ENCODE measurements around the gene FGF14. TPM values are rescaled to one million over a fixed set of nuclear protein-coding genes. Genes with fewer than 3 reads are reported as not detected.

The FGF14 gene
- total and polyA plus RNA-seq, 2 donors (not counting 1 experiment from before 2014, with no cell fraction given), result under 0.01 TPM; not detected in 1

DNA sequence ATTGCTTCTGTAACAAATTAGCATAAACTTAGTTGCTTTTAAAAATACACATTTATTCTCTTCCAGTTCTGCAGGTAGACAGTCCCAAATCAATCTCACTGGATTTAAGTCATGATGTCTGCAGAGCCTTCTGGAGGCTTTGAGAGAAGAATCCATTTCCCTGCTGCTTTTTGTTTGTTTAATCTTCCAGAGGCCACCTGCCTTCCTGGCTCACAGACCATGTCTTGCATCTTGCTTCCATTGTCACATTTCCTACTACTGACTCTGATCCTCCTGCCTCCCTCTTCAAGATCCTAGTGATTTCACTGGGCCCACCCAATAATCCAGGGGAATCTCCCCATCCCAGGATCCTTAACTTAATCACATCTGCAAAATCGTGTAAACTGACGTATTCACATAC lies 476.1 kb downstream of the FGF14 start:
- Mint-ChIP-seq H3K9me3 (ENCODE audit: insufficient read depth) (no peaks in the 10 kb centered on the region), H3K4me3 (no peak overlapping the region), H3K4me1 (no peaks in the 10 kb centered on the region), H3K27me3 (peaks cover 11% of the 10 kb centered on the region), H3K27ac (no peak overlapping the region)
- Histone ChIP-seq H2AFZ (ENCODE audit: insufficient read depth, low read depth, low read length, poor library complexity, severe bottlenecking) (no peak overlapping the region), H3K4me3 (ENCODE audit: control extremely low read depth in 1 of 5, extremely low read depth in 1 of 5, insufficient read depth in 1 of 5, low read depth in 2 of 5, low read length in 4 of 5) (no peak overlapping the region), H3K9ac (ENCODE audit: low read length) (no peak overlapping the region), H3K9me3 (ENCODE audit: control extremely low read depth in 1 of 3, control insufficient read depth in 2 of 3, insufficient read depth in 1 of 3, low read length in 2 of 3) (no peaks in the 10 kb centered on the region), H4K20me1 (ENCODE audit: control insufficient read depth, insufficient read depth, low read length, poor library complexity, severe bottlenecking) (no peaks in the 10 kb centered on the region), H3K4me2 (replicated peaks; ENCODE audit: low read depth, low read length, poor library complexity, severe bottlenecking) (no peak overlapping the region), H3K36me3 (replicated peaks in 1 of 2; ENCODE audit: control extremely low read depth in 1 of 2, control insufficient read depth in 1 of 2, extremely low read depth in 1 of 2, insufficient read depth in 2 of 2, low read length in 1 of 2) (no peaks in the 10 kb centered on the region), H3K4me1 (ENCODE audit: control insufficient read depth in 2 of 2, insufficient read depth in 2 of 2, low read length in 2 of 2) (no peaks in the 10 kb centered on the region), H3K27me3 (replicated peaks in 1 of 4; ENCODE audit: control extremely low read depth in 1 of 4, control insufficient read depth in 3 of 4, insufficient read depth in 4 of 4, low read length in 3 of 4) (peaks cover 0 to 6% (median 0%) of the 10 kb centered on the region in 4 experiments), H3K27ac (ENCODE audit: low read length in 2 of 2) (no peak overlapping the region), H3K79me2 (ENCODE audit: control insufficient read depth, insufficient read depth, low read length) (no peaks in the 10 kb centered on the region)
- intact Hi-C loops (cut with micrococcal nuclease), result no loop called here
- ChIA-PET POLR2A (no interaction called here), CTCF (no interaction called here)
- 100% methylated on average over 1 of the region's 2 CpGs for WGBS (ENCODE audit: insufficient coverage)
- TF ChIP-seq EZH2 (IDR thresholded peaks at IDR 0.05; ENCODE audit: borderline replicate concordance, insufficient read depth, low read depth, low read length, poor library complexity, severe bottlenecking) (no peak), CTCF (IDR thresholded peaks at IDR 0.05) (no peak)
- ATAC-seq (ENCODE audit: low read depth) (no peak), DNase-seq (no peak)

- Mint-ChIP-seq H3K27me3 (peaks cover 50% of the 10 kb centered on the region), H3K4me3 (no peak overlapping the region), H3K9me3 (ENCODE audit: insufficient read depth) (no peaks in the 10 kb centered on the region), H3K4me1 (no peaks in the 10 kb centered on the region), H3K27ac (no peak overlapping the region)
- H3K4me2 ChIP-seq (replicated peaks; ENCODE audit: low read depth, low read length, poor library complexity, severe bottlenecking), result no peak overlapping the region
- no peaks in the 10 kb centered on the region for H3K36me3 ChIP-seq (replicated peaks in 1 of 2; ENCODE audit: control extremely low read depth in 1 of 2, control insufficient read depth in 1 of 2, extremely low read depth in 1 of 2, insufficient read depth in 2 of 2, low read length in 1 of 2)
- ChIA-PET POLR2A (no interaction called here), CTCF (no interaction called here)
- H3K4me3 ChIP-seq (ENCODE audit: control extremely low read depth in 1 of 5, extremely low read depth in 1 of 5, insufficient read depth in 1 of 5, low read depth in 2 of 5, low read length in 4 of 5), result no peak overlapping the region
- ATAC-seq (ENCODE audit: low read depth), result no peak
- no peaks in the 10 kb centered on the region for H3K4me1 ChIP-seq (ENCODE audit: control insufficient read depth in 2 of 2, insufficient read depth in 2 of 2, low read length in 2 of 2)
- peaks cover 0 to 10% (median 0%) of the 10 kb centered on the region in 3 donors for H3K9me3 ChIP-seq (ENCODE audit: control extremely low read depth in 1 of 3, control insufficient read depth in 2 of 3, insufficient read depth in 1 of 3, low read length in 2 of 3)
- peaks cover 0 to 33% (median 8%) of the 10 kb centered on the region in 4 experiments for H3K27me3 ChIP-seq (replicated peaks in 1 of 4; ENCODE audit: control extremely low read depth in 1 of 4, control insufficient read depth in 3 of 4, insufficient read depth in 4 of 4, low read length in 3 of 4)
- H2AFZ ChIP-seq (ENCODE audit: insufficient read depth, low read depth, low read length, poor library complexity, severe bottlenecking), result no peak overlapping the region
- H3K79me2 ChIP-seq (ENCODE audit: control insufficient read depth, insufficient read depth, low read length), result no peaks in the 10 kb centered on the region
- TF ChIP-seq EZH2 (IDR thresholded peaks at IDR 0.05; ENCODE audit: borderline replicate concordance, insufficient read depth, low read depth, low read length, poor library complexity, severe bottlenecking) (no peak), CTCF (IDR thresholded peaks at IDR 0.05) (no peak)
- intact Hi-C loops (cut with micrococcal nuclease), result no loop called here
- no peaks in the 10 kb centered on the region for H4K20me1 ChIP-seq (ENCODE audit: control insufficient read depth, insufficient read depth, low read length, poor library complexity, severe bottlenecking)
- WGBS (ENCODE audit: insufficient coverage), result 4% methylated on average over 12 of the region's 24 CpGs
- H3K9ac ChIP-seq (ENCODE audit: low read length), result no peak overlapping the region
- H3K27ac ChIP-seq (ENCODE audit: low read length in 2 of 2), result no peak overlapping the region
- DNase-seq, result no peak
Observed at GRCh38 chr13:101919541-101920181, 482.2 kb downstream of the FGF14 start.

All from B cell (primary cell).